Measurements from ENCODE around the gene WNT1. TPM values are rescaled to one million over a fixed set of nuclear protein-coding genes. Genes with fewer than 3 reads are reported as not detected.

Gene WNT1
- total RNA-seq, 1 experiment from 2014 or later: not detected

GRCh38 chr12:49022558-49023178 is 44.5 kb downstream of the WNT1 start:
- Mint-ChIP-seq H3K4me3 (ENCODE audit: unreplicated experiment) (no peak overlapping the region), H3K27me3 (ENCODE audit: insufficient read depth, unreplicated experiment) (no peaks in the 10 kb centered on the region), H3K36me3 (ENCODE audit: insufficient read depth, unreplicated experiment) (peaks cover 85% of the 10 kb centered on the region), H3K9me3 (ENCODE audit: unreplicated experiment) (no peaks in the 10 kb centered on the region), H3K4me1 (ENCODE audit: low read depth, unreplicated experiment) (peaks cover 9% of the 10 kb centered on the region), H3K27ac (ENCODE audit: unreplicated experiment) (peak overlapping the region; percentile 18)
- intact Hi-C loops (cut with micrococcal nuclease; ENCODE audit: unreplicated experiment): no loop called here
- ChIA-PET POLR2A (no interaction called here), CTCF (interaction anchor here (1.0 kb wide), 1 partner anchor 26 kb away, joined by 3 read pairs; no protein-coding TSS in a partner anchor)
- Histone ChIP-seq H3K4me3 (ENCODE audit: low read depth, low read length) (no peak overlapping the region), H3K9me3 (no peaks in the 10 kb centered on the region), H3K4me1 (0 out of 2 replicates have a peak, but pooled peaks cover under 1% of the 10 kb centered on the region), H3K27me3 (replicated peaks; ENCODE audit: control insufficient read depth, insufficient read depth, low read length) (no peaks in the 10 kb centered on the region), H3K36me3 (ENCODE audit: control insufficient read depth, insufficient read depth, low read length) (peaks cover 7% of the 10 kb centered on the region)
- TF ChIP-seq, protein P1, sequence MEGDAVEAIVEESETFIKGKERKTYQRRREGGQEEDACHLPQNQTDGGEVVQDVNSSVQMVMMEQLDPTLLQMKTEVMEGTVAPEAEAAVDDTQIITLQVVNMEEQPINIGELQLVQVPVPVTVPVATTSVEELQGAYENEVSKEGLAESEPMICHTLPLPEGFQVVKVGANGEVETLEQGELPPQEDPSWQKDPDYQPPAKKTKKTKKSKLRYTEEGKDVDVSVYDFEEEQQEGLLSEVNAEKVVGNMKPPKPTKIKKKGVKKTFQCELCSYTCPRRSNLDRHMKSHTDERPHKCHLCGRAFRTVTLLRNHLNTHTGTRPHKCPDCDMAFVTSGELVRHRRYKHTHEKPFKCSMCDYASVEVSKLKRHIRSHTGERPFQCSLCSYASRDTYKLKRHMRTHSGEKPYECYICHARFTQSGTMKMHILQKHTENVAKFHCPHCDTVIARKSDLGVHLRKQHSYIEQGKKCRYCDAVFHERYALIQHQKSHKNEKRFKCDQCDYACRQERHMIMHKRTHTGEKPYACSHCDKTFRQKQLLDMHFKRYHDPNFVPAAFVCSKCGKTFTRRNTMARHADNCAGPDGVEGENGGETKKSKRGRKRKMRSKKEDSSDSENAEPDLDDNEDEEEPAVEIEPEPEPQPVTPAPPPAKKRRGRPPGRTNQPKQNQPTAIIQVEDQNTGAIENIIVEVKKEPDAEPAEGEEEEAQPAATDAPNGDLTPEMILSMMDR (IDR thresholded peaks at IDR 0.05; ENCODE audit: insufficient read depth in 1 of 2, low read depth in 1 of 2, low read length in 1 of 2, severe bottlenecking in 1 of 2, unreplicated experiment in 1 of 2): no peak
- BruUV-seq (replicated peaks): no TSS peak
- peak; percentile 1 to 34 for DNase-seq

GRCh38 chr12:49023812-49024211 is 45.7 kb downstream of the WNT1 start:
- CTCF ChIA-PET: interaction anchor here (0.5 kb wide), 1 partner anchor 54 kb away, joined by 3 read pairs; no protein-coding TSS in a partner anchor
- peaks cover 12% of the 10 kb centered on the region for H3K36me3 ChIP-seq (ENCODE audit: control insufficient read depth, insufficient read depth, low read length)
- H3K9me3 ChIP-seq: no peaks in the 10 kb centered on the region
- DNase-seq: no peak
- peaks cover 9% of the 10 kb centered on the region for H3K4me1 Mint-ChIP-seq (ENCODE audit: low read depth, unreplicated experiment)
- TF ChIP-seq, protein P1 (IDR thresholded peaks at IDR 0.05; ENCODE audit: insufficient read depth in 1 of 2, low read depth in 1 of 2, low read length in 1 of 2, severe bottlenecking in 1 of 2, unreplicated experiment in 1 of 2): no peak
- H3K4me3 ChIP-seq (ENCODE audit: low read depth, low read length): no peak overlapping the region
- no peak overlapping the region for H3K27ac Mint-ChIP-seq (ENCODE audit: unreplicated experiment)
- H3K4me3 Mint-ChIP-seq (ENCODE audit: unreplicated experiment): no peak overlapping the region
- POLR2A ChIA-PET: no interaction called here
- intact Hi-C loops (cut with micrococcal nuclease; ENCODE audit: unreplicated experiment): no loop called here
- no peaks in the 10 kb centered on the region for H3K9me3 Mint-ChIP-seq (ENCODE audit: unreplicated experiment)
- no peaks in the 10 kb centered on the region for H3K4me1 ChIP-seq
- H3K27me3 Mint-ChIP-seq (ENCODE audit: insufficient read depth, unreplicated experiment): no peaks in the 10 kb centered on the region
- no peaks in the 10 kb centered on the region for H3K27me3 ChIP-seq (replicated peaks; ENCODE audit: control insufficient read depth, insufficient read depth, low read length)
- peaks cover 88% of the 10 kb centered on the region for H3K36me3 Mint-ChIP-seq (ENCODE audit: insufficient read depth, unreplicated experiment)
- no TSS peak for BruUV-seq (replicated peaks)

- Mint-ChIP-seq H3K27ac (ENCODE audit: unreplicated experiment) (no peak overlapping the region), H3K36me3 (ENCODE audit: insufficient read depth, unreplicated experiment) (peaks cover 88% of the 10 kb centered on the region), H3K4me1 (ENCODE audit: low read depth, unreplicated experiment) (peaks cover 2% of the 10 kb centered on the region), H3K9me3 (ENCODE audit: unreplicated experiment) (no peaks in the 10 kb centered on the region), H3K4me3 (ENCODE audit: unreplicated experiment) (no peak overlapping the region), H3K27me3 (ENCODE audit: insufficient read depth, unreplicated experiment) (no peaks in the 10 kb centered on the region)
- H3K4me3 ChIP-seq (ENCODE audit: low read depth, low read length): no peak overlapping the region
- BruUV-seq (replicated peaks): no TSS peak
- intact Hi-C loops (cut with micrococcal nuclease; ENCODE audit: unreplicated experiment): no loop called here
- H3K27me3 ChIP-seq (replicated peaks; ENCODE audit: control insufficient read depth, insufficient read depth, low read length): no peaks in the 10 kb centered on the region
- CTCF ChIA-PET: interaction anchor here (0.5 kb wide), 1 partner anchor 54 kb away, joined by 3 read pairs; no protein-coding TSS in a partner anchor
- POLR2A ChIA-PET: interaction anchor here (0.6 kb wide), 1 partner anchor 235 kb away, joined by 7 read pairs; no protein-coding TSS in a partner anchor
- H3K36me3 ChIP-seq (ENCODE audit: control insufficient read depth, insufficient read depth, low read length): peaks cover 12% of the 10 kb centered on the region
- TF ChIP-seq, protein P1 (IDR thresholded peaks at IDR 0.05; ENCODE audit: insufficient read depth in 1 of 2, low read depth in 1 of 2, low read length in 1 of 2, severe bottlenecking in 1 of 2, unreplicated experiment in 1 of 2): no peak
- H3K9me3 ChIP-seq: no peaks in the 10 kb centered on the region
- H3K4me1 ChIP-seq: no peaks in the 10 kb centered on the region
- DNase-seq: no peak
These were observed 46.4 kb downstream of the WNT1 start for GRCh38 chr12:49024543-49024942.
